HG02678 (cell line): ENCODE measurements around the gene ERC1.

Experiments
- ATAC-seq: cut with Tn5 transposase; IDR thresholded peaks from one replicate; pipeline ENCODE4 v1.9.1; 2021; ENCODE audit warnings: mild to moderate bottlenecking, moderate library complexity; ENCODE audit not compliant: unreplicated experiment

The ERC1 gene

GRCh38 chr12:1467710-1468109, 476.7 kb downstream of the ERC1 start:
- ATAC-seq: no peak

GRCh38 chr12:1469070-1469469, 478.0 kb downstream of the ERC1 start:
- no peak for ATAC-seq

- no peak for ATAC-seq
Measured at GRCh38 chr12:1470051-1470450, 479.0 kb downstream of the ERC1 start.

- no peak for ATAC-seq
Measured at GRCh38 chr12:1471224-1471623, 480.2 kb downstream of the ERC1 start.

GRCh38 chr12:1473418-1473817, 482.4 kb downstream of the ERC1 start:
- no peak for ATAC-seq

GRCh38 chr12:1474041-1474573, 483.1 kb downstream of the ERC1 start:
- ATAC-seq: no peak

- no peak for ATAC-seq
Measured at GRCh38 chr12:1474574-1475153, 483.6 kb downstream of the ERC1 start.

- ATAC-seq: no peak
Measured at GRCh38 chr12:1479645-1480044, 488.6 kb downstream of the ERC1 start.

GRCh38 chr12:1481326-1481725, 490.3 kb downstream of the ERC1 start:
- no peak for ATAC-seq

- no peak for ATAC-seq
Measured at GRCh38 chr12:1481906-1482305, 490.9 kb downstream of the ERC1 start.

- ATAC-seq: no peak
Measured at GRCh38 chr12:1488908-1489381, 497.9 kb downstream of the ERC1 start.

GRCh38 chr12:1491983-1492697, 501.1 kb downstream of the ERC1 start:
- ATAC-seq: no peak

GRCh38 chr12:1493781-1494565, 502.9 kb downstream of the ERC1 start:
- ATAC-seq: no peak

- no peak for ATAC-seq
Measured at GRCh38 chr12:1494856-1495255, 503.8 kb downstream of the ERC1 start.

GRCh38 chr12:1496162-1496900, 505.3 kb downstream of the ERC1 start:
- no peak for ATAC-seq

GRCh38 chr12:1497161-1497560, 506.1 kb downstream of the ERC1 start:
- ATAC-seq: no peak

- ATAC-seq: no peak
Measured at GRCh38 chr12:1498199-1498740, 507.2 kb downstream of the ERC1 start.

- no peak for ATAC-seq
Measured at GRCh38 chr12:1499351-1499750, 508.3 kb downstream of the ERC1 start.

GRCh38 chr12:1500095-1500801, 509.2 kb downstream of the ERC1 start:
- no peak for ATAC-seq

GRCh38 chr12:1501001-1501400, 510.0 kb downstream of the ERC1 start:
- ATAC-seq: no peak
